Neural cell (in vitro differentiated cells): Measurements from ENCODE around the gene BCL6B. TPM values are rescaled to one million over a fixed set of nuclear protein-coding genes. Genes with fewer than 3 reads are reported as not detected.

ENCODE experiments used
- H2AFZ ChIP-seq: fragments of 200-600, 300-800 bp; sonication (generic), shearing (Covaris generic); 2 replicates; pipeline ENCODE4 v1.6.0; 2014; ENCODE audit warnings: low read depth, mild to moderate bottlenecking, antibody characterized with exemption, low read length, moderate library complexity
- H3F3A ChIP-seq: fragments of 200-600 bp; shearing (Covaris generic); 2 replicates; pipeline ENCODE4 v1.6.1; 2016; ENCODE audit warnings: mild to moderate bottlenecking, moderate library complexity, mixed read lengths, antibody characterized with exemption, low read length; ENCODE audit not compliant: insufficient read depth, poor library complexity, severe bottlenecking
- H3K27ac ChIP-seq: fragments of 200-600, 300-800 bp; sonication (generic), shearing (Covaris generic); 2 replicates; pipeline ENCODE4 v1.5.1; 2014; ENCODE audit warnings: mild to moderate bottlenecking, low read length, moderate library complexity
- H3K27me3 ChIP-seq: fragments of 300-800, 200-600 bp; sonication (generic), shearing (Covaris generic); 2 replicates; pipeline ENCODE4 v1.6.0; 2014; ENCODE audit warnings: mild to moderate bottlenecking, low read depth, low read length, moderate library complexity; ENCODE audit not compliant: insufficient read depth
- H3K36me3 ChIP-seq: fragments of 300-800, 200-600 bp; sonication (generic), shearing (Covaris generic); 2 replicates; pipeline ENCODE4 v1.5.1; 2014; ENCODE audit warnings: mild to moderate bottlenecking, antibody characterized with exemption, low read length, moderate library complexity; ENCODE audit not compliant: insufficient read depth
- H3K4me2 ChIP-seq: fragments of 300-800, 200-600 bp; sonication (generic), shearing (Covaris generic); 2 replicates; pipeline ENCODE4 v1.6.0; 2014; ENCODE audit warnings: mild to moderate bottlenecking, low read length
- H3K4me3 ChIP-seq: fragments of 300-800, 200-600 bp; sonication (generic), shearing (Covaris generic); 2 replicates; pipeline ENCODE4 v1.5.1; 2014; ENCODE audit warnings: mild to moderate bottlenecking, low read length, moderate library complexity
- H3K79me2 ChIP-seq: fragments of 200-600 bp; shearing (Covaris generic); replicated peaks from 2 replicates; pipeline ENCODE4 v1.6.0; 2014; ENCODE audit warnings: mild to moderate bottlenecking, low read length, moderate library complexity; ENCODE audit not compliant: insufficient read depth
- H3K9ac ChIP-seq: fragments of 300-800, 200-600 bp; sonication (generic), shearing (Covaris generic); 2 replicates; pipeline ENCODE4 v1.6.1; 2016; ENCODE audit warnings: mild to moderate bottlenecking, low read length, mixed read lengths
- H3K9me2 ChIP-seq: fragments of 200-600 bp; shearing (Covaris generic); 2 replicates; pipeline ENCODE4 v1.6.1; 2016; ENCODE audit warnings: mild to moderate bottlenecking, low read length, mixed read lengths; ENCODE audit not compliant: insufficient read depth
- H3K9me3 ChIP-seq: fragments of 200-600, 300-800 bp; sonication (generic), shearing (Covaris generic); 2 replicates; pipeline ENCODE4 v1.6.1; 2016; ENCODE audit warnings: mild to moderate bottlenecking, mixed run types, low read length, moderate library complexity, mixed read lengths
- H4K20me1 ChIP-seq: fragments of 200-600 bp; shearing (Covaris generic); 2 replicates; pipeline ENCODE4 v1.6.1; 2016; ENCODE audit warnings: mild to moderate bottlenecking, mixed run types; ENCODE audit not compliant: insufficient read depth
- EP300 ChIP-seq: fragments of 450-650 bp; conservative IDR thresholded peaks from 2 replicates; pipeline ENCODE4 v1.6.1; 2014; ENCODE audit warnings: antibody characterized with exemption, mild to moderate bottlenecking, moderate library complexity; ENCODE audit not compliant: poor library complexity, severe bottlenecking
- EZH2 ChIP-seq: fragments of 200-600, 300-800 bp; shearing (Covaris generic), sonication (generic); IDR thresholded peaks from 2 replicates; pipeline ENCODE4 v1.6.1; 2014; ENCODE audit warnings: antibody characterized with exemption, low read length, borderline replicate concordance, mild to moderate bottlenecking; ENCODE audit not compliant: insufficient read depth, poor library complexity, severe bottlenecking
- MXI1 ChIP-seq: fragments of 450-650 bp; conservative IDR thresholded peaks from 2 replicates; pipeline ENCODE4 v1.6.1; 2014; ENCODE audit warnings: antibody characterized with exemption, mild to moderate bottlenecking; ENCODE audit not compliant: poor library complexity, severe bottlenecking
- POLR2AphosphoS5 ChIP-seq: IDR thresholded peaks from 2 replicates; pipeline ENCODE4 v1.6.1; 2012
- RAD21 ChIP-seq: fragments of 450-650 bp; conservative IDR thresholded peaks from 2 replicates; pipeline ENCODE4 v1.6.1; 2014; ENCODE audit warnings: antibody characterized with exemption, mild to moderate bottlenecking, moderate library complexity
- SMC3 ChIP-seq: fragments of 450-650 bp; conservative IDR thresholded peaks from 2 replicates; pipeline ENCODE4 v1.6.1; 2014; ENCODE audit warnings: antibody characterized with exemption, mild to moderate bottlenecking, moderate library complexity; ENCODE audit not compliant: poor library complexity
- TAF1 ChIP-seq: IDR thresholded peaks from 2 replicates; pipeline ENCODE4 v1.6.1; 2012; ENCODE audit warnings: low read depth
- polyA plus RNA-seq: library from polyadenylated mRNA; depleted of rRNA; stranded (reverse); fragments of >200 nt; gene quantifications from 2 replicates; pipeline ENCODE4 v1.2.3, GENCODE V29; 2014
- TF ChIP-seq, protein P1 (sequence below): IDR thresholded peaks from 2 replicates; pipeline ENCODE4 v1.6.1; 2012; ENCODE audit warnings: borderline replicate concordance
- TF ChIP-seq, protein P2 (sequence below): fragments of 450-650 bp; IDR thresholded peaks from 2 replicates; pipeline ENCODE4 v1.5.1; 2014; ENCODE audit warnings: antibody characterized with exemption, mild to moderate bottlenecking, moderate library complexity; ENCODE audit not compliant: poor library complexity, severe bottlenecking

Gene BCL6B
- polyA plus RNA-seq, 1 donor from 2014 or later, result not detected

DNA sequence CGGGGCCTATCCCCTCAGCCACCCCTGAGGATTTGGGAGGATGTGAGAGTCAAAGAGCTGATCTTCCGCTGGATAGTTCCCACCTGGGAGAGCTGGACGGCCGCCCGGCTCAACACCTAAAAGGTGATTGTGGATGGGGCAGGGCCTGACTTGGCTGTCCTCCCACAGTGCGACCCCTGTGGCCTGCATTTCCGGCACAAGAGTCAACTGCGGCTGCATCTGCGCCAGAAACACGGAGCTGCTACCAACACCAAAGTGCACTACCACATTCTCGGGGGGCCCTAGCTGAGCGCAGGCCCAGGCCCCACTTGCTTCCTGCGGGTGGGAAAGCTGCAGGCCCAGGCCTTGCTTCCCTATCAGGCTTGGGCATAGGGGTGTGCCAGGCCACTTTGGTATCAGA, 4.5 kb downstream of the BCL6B start:
- no peak overlapping the region for H3K4me2 ChIP-seq
- H3K27me3 ChIP-seq, result peaks cover 23% of the 10 kb centered on the region
- no peak overlapping the region for H3K4me3 ChIP-seq
- H3K9me3 ChIP-seq, result no peaks in the 10 kb centered on the region
- H3F3A ChIP-seq, result no peaks in the 10 kb centered on the region
- no peak for TF ChIP-seq TAF1
- TF ChIP-seq EP300, result no peak
- TF ChIP-seq, protein P1, sequence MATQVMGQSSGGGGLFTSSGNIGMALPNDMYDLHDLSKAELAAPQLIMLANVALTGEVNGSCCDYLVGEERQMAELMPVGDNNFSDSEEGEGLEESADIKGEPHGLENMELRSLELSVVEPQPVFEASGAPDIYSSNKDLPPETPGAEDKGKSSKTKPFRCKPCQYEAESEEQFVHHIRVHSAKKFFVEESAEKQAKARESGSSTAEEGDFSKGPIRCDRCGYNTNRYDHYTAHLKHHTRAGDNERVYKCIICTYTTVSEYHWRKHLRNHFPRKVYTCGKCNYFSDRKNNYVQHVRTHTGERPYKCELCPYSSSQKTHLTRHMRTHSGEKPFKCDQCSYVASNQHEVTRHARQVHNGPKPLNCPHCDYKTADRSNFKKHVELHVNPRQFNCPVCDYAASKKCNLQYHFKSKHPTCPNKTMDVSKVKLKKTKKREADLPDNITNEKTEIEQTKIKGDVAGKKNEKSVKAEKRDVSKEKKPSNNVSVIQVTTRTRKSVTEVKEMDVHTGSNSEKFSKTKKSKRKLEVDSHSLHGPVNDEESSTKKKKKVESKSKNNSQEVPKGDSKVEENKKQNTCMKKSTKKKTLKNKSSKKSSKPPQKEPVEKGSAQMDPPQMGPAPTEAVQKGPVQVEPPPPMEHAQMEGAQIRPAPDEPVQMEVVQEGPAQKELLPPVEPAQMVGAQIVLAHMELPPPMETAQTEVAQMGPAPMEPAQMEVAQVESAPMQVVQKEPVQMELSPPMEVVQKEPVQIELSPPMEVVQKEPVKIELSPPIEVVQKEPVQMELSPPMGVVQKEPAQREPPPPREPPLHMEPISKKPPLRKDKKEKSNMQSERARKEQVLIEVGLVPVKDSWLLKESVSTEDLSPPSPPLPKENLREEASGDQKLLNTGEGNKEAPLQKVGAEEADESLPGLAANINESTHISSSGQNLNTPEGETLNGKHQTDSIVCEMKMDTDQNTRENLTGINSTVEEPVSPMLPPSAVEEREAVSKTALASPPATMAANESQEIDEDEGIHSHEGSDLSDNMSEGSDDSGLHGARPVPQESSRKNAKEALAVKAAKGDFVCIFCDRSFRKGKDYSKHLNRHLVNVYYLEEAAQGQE, result no peak
- TF ChIP-seq, protein P2, sequence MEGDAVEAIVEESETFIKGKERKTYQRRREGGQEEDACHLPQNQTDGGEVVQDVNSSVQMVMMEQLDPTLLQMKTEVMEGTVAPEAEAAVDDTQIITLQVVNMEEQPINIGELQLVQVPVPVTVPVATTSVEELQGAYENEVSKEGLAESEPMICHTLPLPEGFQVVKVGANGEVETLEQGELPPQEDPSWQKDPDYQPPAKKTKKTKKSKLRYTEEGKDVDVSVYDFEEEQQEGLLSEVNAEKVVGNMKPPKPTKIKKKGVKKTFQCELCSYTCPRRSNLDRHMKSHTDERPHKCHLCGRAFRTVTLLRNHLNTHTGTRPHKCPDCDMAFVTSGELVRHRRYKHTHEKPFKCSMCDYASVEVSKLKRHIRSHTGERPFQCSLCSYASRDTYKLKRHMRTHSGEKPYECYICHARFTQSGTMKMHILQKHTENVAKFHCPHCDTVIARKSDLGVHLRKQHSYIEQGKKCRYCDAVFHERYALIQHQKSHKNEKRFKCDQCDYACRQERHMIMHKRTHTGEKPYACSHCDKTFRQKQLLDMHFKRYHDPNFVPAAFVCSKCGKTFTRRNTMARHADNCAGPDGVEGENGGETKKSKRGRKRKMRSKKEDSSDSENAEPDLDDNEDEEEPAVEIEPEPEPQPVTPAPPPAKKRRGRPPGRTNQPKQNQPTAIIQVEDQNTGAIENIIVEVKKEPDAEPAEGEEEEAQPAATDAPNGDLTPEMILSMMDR, result no peak
- TF ChIP-seq MXI1, result no peak
- TF ChIP-seq POLR2AphosphoS5, result no peak
- no peak for TF ChIP-seq EZH2
- TF ChIP-seq RAD21, result no peak
- TF ChIP-seq SMC3, result no peak
- no peaks in the 10 kb centered on the region for H3K79me2 ChIP-seq
- no peaks in the 10 kb centered on the region for H3K9me2 ChIP-seq
- no peak overlapping the region for H2AFZ ChIP-seq
- no peaks in the 10 kb centered on the region for H3K36me3 ChIP-seq
- no peak overlapping the region for H3K27ac ChIP-seq
- H3K9ac ChIP-seq, result no peak overlapping the region
- H4K20me1 ChIP-seq, result no peaks in the 10 kb centered on the region

DNA sequence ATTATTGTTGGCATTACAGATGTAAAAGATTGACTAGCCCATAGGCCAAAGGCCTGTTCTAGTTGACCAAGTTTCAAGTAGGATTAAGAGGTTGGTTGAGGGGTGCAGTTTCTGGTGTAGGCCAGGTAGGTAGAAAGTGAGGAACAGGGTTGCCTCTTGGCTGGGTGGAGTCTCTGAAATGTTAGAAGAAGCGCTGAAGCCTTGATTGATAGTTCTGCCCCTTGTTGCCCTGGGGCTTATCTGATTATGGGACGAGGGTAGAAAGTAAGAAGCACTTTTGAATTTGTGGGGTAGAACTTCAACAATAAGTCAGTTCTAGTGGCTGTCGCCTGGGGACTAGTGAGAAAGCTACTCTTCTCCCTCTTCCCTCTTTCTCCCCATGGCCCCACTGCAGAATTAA, 6.2 kb downstream of the BCL6B start:
- Histone ChIP-seq H3K4me2 (no peak overlapping the region), H3K79me2 (no peaks in the 10 kb centered on the region), H3K36me3 (no peaks in the 10 kb centered on the region), H3K27ac (no peak overlapping the region), H2AFZ (no peak overlapping the region), H3K9ac (no peak overlapping the region), H3K9me3 (no peaks in the 10 kb centered on the region), H3K27me3 (peaks cover 5% of the 10 kb centered on the region), H3F3A (no peaks in the 10 kb centered on the region), H3K4me3 (no peak overlapping the region), H4K20me1 (no peaks in the 10 kb centered on the region), H3K9me2 (no peaks in the 10 kb centered on the region)
- TF ChIP-seq RAD21, result no peak
- TF ChIP-seq EZH2, result no peak
- TF ChIP-seq, protein P2, result no peak
- TF ChIP-seq, protein P1, result no peak
- no peak for TF ChIP-seq TAF1
- TF ChIP-seq SMC3, result no peak
- no peak for TF ChIP-seq EP300
- TF ChIP-seq POLR2AphosphoS5, result no peak
- no peak for TF ChIP-seq MXI1
